Glutamatergic neuron (in vitro differentiated cells): ENCODE data around the gene ACTR8. TPM values are rescaled to one million over a fixed set of nuclear protein-coding genes. Genes with fewer than 3 reads are reported as not detected.

Experiments
- DNase-seq: peaks from one replicate; pipeline ENCODE4 v3.0.0; 2022
- H3K27ac Mint-ChIP-seq: one replicate; pipeline ENCODE4 v1.8.0; 2020; ENCODE audit warnings: mild to moderate bottlenecking, mixed read lengths, inconsistent platforms; ENCODE audit not compliant: unreplicated experiment
- H3K27me3 Mint-ChIP-seq: one replicate; pipeline ENCODE4 v1.8.0; 2020; ENCODE audit warnings: mild to moderate bottlenecking, moderate library complexity, mixed read lengths, inconsistent platforms; ENCODE audit not compliant: unreplicated experiment
- H3K36me3 Mint-ChIP-seq: one replicate; pipeline ENCODE4 v1.8.0; 2020; ENCODE audit warnings: mild to moderate bottlenecking, mixed read lengths, inconsistent platforms; ENCODE audit not compliant: unreplicated experiment
- H3K4me1 Mint-ChIP-seq: one replicate; pipeline ENCODE4 v1.8.0; 2020; ENCODE audit warnings: mild to moderate bottlenecking, low read depth, mixed read lengths, inconsistent platforms; ENCODE audit not compliant: unreplicated experiment
- H3K4me3 Mint-ChIP-seq: one replicate; pipeline ENCODE4 v1.8.0; 2020; ENCODE audit warnings: mild to moderate bottlenecking, mixed read lengths, inconsistent platforms; ENCODE audit not compliant: unreplicated experiment
- H3K9me3 Mint-ChIP-seq: one replicate; pipeline ENCODE4 v1.8.0; 2020; ENCODE audit warnings: mild to moderate bottlenecking, moderate library complexity, mixed read lengths, inconsistent platforms; ENCODE audit not compliant: unreplicated experiment
- total RNA-seq: library from RNA; stranded (reverse); fragmentation: NEBNext Ultra II Directional; extraction: Animal tissue kit (Norgen Biotek cat#: 25700); gene quantifications from one replicate; pipeline ENCODE4 v1.2.1, GENCODE V29; 2021; ENCODE audit not compliant: unreplicated experiment
- TF ChIP-seq, protein P1 (sequence below): fragments of 200-600 bp; sonication (generic); IDR thresholded peaks from one replicate; pipeline ENCODE4 v1.5.0; 2021; ENCODE audit not compliant: partially characterized antibody, unreplicated experiment

The ACTR8 gene
- total RNA-seq, 1 donor from 2014 or later: 59.4 TPM

DNA sequence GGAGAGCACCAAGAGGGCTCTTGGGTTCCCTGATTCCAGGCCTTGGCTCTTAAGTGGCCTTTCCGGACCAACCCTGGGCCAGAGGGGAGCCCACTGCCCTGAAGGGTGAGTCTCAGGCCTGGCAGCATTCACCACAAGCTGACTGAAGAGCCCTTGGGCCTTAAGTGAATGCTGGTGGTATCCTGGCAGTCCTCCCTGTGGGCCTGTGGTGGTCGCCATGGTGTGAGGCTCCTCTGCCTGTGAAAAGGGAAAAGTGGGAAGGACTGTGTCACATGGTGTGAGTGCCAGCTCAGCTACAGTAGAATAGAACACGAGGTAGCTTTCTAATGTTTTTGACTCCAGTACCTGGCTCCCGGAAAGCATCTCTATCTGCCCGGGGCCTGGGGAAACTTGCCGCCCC, 51.0 kb downstream of the ACTR8 start:
- DNase-seq: no peak
- Mint-ChIP-seq H3K9me3 (no peaks in the 10 kb centered on the region), H3K36me3 (no peaks in the 10 kb centered on the region), H3K4me1 (peaks cover 3% of the 10 kb centered on the region), H3K27me3 (no peaks in the 10 kb centered on the region), H3K4me3 (no peak overlapping the region), H3K27ac (no peak overlapping the region)
- TF ChIP-seq, protein P1, sequence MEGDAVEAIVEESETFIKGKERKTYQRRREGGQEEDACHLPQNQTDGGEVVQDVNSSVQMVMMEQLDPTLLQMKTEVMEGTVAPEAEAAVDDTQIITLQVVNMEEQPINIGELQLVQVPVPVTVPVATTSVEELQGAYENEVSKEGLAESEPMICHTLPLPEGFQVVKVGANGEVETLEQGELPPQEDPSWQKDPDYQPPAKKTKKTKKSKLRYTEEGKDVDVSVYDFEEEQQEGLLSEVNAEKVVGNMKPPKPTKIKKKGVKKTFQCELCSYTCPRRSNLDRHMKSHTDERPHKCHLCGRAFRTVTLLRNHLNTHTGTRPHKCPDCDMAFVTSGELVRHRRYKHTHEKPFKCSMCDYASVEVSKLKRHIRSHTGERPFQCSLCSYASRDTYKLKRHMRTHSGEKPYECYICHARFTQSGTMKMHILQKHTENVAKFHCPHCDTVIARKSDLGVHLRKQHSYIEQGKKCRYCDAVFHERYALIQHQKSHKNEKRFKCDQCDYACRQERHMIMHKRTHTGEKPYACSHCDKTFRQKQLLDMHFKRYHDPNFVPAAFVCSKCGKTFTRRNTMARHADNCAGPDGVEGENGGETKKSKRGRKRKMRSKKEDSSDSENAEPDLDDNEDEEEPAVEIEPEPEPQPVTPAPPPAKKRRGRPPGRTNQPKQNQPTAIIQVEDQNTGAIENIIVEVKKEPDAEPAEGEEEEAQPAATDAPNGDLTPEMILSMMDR: no peak

DNA sequence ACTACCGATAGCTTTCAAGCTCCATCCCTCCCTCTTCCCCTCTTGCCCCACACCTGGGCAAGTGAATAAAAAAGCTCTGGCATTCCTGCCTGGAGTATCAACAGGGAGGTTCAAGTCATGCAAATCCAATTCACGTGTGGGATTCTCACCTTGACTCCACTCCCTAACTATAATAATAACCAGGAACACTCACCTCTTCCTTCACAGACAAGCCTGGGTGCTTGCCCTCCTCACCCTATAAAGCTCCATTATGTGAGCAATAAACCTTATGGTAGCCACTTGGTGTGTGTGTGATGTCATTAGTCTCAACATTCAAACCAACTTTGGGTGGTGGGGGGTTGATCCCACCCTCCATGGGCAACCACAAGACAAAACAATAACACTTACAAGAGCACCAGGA, 52.3 kb downstream of the ACTR8 start:
- Mint-ChIP-seq H3K36me3 (no peaks in the 10 kb centered on the region), H3K4me3 (no peak overlapping the region), H3K27ac (no peak overlapping the region), H3K27me3 (no peaks in the 10 kb centered on the region), H3K9me3 (no peaks in the 10 kb centered on the region), H3K4me1 (peaks cover under 1% of the 10 kb centered on the region)
- TF ChIP-seq, protein P1: no peak
- no peak for DNase-seq

DNA sequence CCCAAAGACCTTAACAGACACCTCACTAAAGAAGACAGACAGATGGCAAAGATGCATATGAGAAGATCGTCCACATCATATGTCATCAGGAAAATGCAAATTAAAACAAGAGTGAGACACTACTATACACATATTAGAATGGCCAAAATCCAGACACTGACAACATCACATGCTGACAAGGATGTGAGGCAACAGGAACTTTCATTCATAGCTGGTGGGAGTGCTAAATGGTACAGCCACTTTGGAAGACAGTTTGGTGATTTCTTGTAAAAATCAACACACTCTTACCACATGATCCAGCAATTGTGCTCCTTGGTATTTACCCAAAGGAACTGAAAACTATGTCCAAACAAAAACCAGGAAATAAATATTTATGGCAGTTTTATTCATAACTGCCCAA, 53.4 kb downstream of the ACTR8 start:
- Mint-ChIP-seq H3K27ac (no peak overlapping the region), H3K9me3 (no peaks in the 10 kb centered on the region), H3K4me3 (no peak overlapping the region), H3K36me3 (no peaks in the 10 kb centered on the region), H3K27me3 (no peaks in the 10 kb centered on the region), H3K4me1 (peaks cover 6% of the 10 kb centered on the region)
- TF ChIP-seq, protein P1: no peak
- DNase-seq: no peak

DNA sequence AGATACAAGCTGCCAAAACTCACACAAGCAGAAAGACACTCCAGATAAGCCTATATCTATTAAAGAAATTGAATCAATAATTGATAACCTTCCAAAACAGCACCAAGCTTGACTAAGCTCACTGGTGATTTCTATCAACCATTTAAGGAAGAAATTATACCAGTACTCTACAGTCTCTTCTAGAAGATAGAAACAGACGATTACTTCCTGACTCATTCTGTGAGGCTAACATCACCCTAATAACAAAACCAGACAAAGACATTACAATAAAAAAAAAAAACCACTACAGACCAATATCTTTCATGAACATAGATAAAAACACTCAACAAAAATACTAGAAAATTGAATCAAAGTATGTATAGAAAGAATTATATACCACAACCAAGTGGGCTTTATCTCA, 55.9 kb downstream of the ACTR8 start:
- H3K36me3 Mint-ChIP-seq: no peaks in the 10 kb centered on the region
- peaks cover 3% of the 10 kb centered on the region for H3K9me3 Mint-ChIP-seq
- no peaks in the 10 kb centered on the region for H3K27me3 Mint-ChIP-seq
- no peak overlapping the region for H3K4me3 Mint-ChIP-seq
- H3K27ac Mint-ChIP-seq: no peak overlapping the region
- H3K4me1 Mint-ChIP-seq: peaks cover 6% of the 10 kb centered on the region
- DNase-seq: no peak
- TF ChIP-seq, protein P1: no peak

DNA sequence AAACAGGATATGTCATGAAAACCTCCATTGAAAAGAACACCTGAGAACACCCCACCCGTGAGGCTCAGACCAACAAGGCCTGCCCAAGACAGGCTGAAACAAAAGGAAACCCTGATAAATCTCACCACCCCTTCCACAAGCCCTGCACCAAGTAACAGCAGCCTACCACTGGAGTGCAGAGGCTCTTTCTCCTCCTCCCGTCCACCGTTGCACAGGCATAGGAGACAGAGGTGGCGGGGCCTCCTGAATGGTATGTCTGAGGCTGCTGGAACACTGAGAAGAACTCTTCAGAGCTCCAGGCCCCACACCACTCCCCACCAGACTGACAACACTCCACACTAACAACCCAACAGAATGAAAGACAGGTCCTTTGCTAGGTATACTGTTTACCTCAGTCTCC, 57.2 kb downstream of the ACTR8 start:
- H3K9me3 Mint-ChIP-seq: peaks cover 3% of the 10 kb centered on the region
- TF ChIP-seq, protein P1: no peak
- H3K4me3 Mint-ChIP-seq: no peak overlapping the region
- no peak for DNase-seq
- no peaks in the 10 kb centered on the region for H3K36me3 Mint-ChIP-seq
- no peaks in the 10 kb centered on the region for H3K27me3 Mint-ChIP-seq
- no peak overlapping the region for H3K27ac Mint-ChIP-seq
- peaks cover 6% of the 10 kb centered on the region for H3K4me1 Mint-ChIP-seq
